ENCODE results near the gene CAMTA1.

CAMTA1 gene

DNA sequence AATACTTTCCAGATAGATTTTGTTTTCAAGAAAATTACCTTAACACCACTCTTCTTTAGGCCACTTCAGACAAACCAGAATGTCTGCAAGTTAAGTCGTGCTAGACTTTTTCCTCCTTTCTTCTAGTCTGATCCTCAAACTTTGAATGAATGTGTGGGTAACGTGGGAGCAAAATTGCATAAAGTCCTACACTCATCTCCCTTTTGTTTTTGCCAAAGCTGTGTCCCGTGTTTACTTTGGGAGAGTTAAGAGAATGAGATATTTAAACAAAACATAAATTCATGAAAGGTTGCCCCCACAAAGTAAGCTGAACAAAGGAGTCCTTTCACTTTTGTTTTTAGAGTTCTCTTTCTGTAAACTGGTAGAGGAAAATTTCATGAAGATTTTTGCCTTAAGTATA is 969.0 kb downstream of the CAMTA1 start:
- TF ChIP-seq SNAI2 (CRISPR knock-in tag; IDR thresholded peaks at IDR 0.05): no peak
- no peak for TF ChIP-seq ZFP30 (CRISPR knock-in tag; IDR thresholded peaks at IDR 0.05)
- TF ChIP-seq, protein P1, sequence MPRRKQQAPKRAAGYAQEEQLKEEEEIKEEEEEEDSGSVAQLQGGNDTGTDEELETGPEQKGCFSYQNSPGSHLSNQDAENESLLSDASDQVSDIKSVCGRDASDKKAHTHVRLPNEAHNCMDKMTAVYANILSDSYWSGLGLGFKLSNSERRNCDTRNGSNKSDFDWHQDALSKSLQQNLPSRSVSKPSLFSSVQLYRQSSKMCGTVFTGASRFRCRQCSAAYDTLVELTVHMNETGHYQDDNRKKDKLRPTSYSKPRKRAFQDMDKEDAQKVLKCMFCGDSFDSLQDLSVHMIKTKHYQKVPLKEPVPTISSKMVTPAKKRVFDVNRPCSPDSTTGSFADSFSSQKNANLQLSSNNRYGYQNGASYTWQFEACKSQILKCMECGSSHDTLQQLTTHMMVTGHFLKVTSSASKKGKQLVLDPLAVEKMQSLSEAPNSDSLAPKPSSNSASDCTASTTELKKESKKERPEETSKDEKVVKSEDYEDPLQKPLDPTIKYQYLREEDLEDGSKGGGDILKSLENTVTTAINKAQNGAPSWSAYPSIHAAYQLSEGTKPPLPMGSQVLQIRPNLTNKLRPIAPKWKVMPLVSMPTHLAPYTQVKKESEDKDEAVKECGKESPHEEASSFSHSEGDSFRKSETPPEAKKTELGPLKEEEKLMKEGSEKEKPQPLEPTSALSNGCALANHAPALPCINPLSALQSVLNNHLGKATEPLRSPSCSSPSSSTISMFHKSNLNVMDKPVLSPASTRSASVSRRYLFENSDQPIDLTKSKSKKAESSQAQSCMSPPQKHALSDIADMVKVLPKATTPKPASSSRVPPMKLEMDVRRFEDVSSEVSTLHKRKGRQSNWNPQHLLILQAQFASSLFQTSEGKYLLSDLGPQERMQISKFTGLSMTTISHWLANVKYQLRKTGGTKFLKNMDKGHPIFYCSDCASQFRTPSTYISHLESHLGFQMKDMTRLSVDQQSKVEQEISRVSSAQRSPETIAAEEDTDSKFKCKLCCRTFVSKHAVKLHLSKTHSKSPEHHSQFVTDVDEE (CRISPR knock-in tag; IDR thresholded peaks at IDR 0.05): no peak
- TF ChIP-seq, protein P2, sequence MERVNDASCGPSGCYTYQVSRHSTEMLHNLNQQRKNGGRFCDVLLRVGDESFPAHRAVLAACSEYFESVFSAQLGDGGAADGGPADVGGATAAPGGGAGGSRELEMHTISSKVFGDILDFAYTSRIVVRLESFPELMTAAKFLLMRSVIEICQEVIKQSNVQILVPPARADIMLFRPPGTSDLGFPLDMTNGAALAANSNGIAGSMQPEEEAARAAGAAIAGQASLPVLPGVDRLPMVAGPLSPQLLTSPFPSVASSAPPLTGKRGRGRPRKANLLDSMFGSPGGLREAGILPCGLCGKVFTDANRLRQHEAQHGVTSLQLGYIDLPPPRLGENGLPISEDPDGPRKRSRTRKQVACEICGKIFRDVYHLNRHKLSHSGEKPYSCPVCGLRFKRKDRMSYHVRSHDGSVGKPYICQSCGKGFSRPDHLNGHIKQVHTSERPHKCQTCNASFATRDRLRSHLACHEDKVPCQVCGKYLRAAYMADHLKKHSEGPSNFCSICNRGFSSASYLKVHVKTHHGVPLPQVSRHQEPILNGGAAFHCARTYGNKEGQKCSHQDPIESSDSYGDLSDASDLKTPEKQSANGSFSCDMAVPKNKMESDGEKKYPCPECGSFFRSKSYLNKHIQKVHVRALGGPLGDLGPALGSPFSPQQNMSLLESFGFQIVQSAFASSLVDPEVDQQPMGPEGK (CRISPR knock-in tag; IDR thresholded peaks at IDR 0.05; ENCODE audit: borderline replicate concordance): no peak
- no peak for TF ChIP-seq ISL1 (CRISPR knock-in tag; IDR thresholded peaks at IDR 0.05)
- TF ChIP-seq ESRRG (CRISPR knock-in tag; IDR thresholded peaks at IDR 0.05): no peak
- TF ChIP-seq, protein P3, sequence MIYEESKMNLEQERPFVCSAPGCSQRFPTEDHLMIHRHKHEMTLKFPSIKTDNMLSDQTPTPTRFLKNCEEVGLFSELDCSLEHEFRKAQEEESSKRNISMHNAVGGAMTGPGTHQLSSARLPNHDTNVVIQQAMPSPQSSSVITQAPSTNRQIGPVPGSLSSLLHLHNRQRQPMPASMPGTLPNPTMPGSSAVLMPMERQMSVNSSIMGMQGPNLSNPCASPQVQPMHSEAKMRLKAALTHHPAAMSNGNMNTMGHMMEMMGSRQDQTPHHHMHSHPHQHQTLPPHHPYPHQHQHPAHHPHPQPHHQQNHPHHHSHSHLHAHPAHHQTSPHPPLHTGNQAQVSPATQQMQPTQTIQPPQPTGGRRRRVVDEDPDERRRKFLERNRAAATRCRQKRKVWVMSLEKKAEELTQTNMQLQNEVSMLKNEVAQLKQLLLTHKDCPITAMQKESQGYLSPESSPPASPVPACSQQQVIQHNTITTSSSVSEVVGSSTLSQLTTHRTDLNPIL (CRISPR knock-in tag; IDR thresholded peaks at IDR 0.05; ENCODE audit: low read depth): no peak
- no peak for TF ChIP-seq ZC3H10 (CRISPR knock-in tag; IDR thresholded peaks at IDR 0.05)
- no peak for TF ChIP-seq ARNTL (CRISPR knock-in tag; IDR thresholded peaks at IDR 0.05; ENCODE audit: borderline replicate concordance, low read depth)
- no peak for TF ChIP-seq OSR1 (CRISPR knock-in tag; IDR thresholded peaks at IDR 0.05)
- TF ChIP-seq ZNF8 (CRISPR knock-in tag; IDR thresholded peaks at IDR 0.05): no peak
- no peak for TF ChIP-seq RARB (CRISPR knock-in tag; IDR thresholded peaks at IDR 0.05)
- TF ChIP-seq GLIS3 (CRISPR knock-in tag; IDR thresholded peaks at IDR 0.05): no peak
- TF ChIP-seq CSDC2 (CRISPR knock-in tag; IDR thresholded peaks at IDR 0.05): no peak
- TF ChIP-seq, protein P4, sequence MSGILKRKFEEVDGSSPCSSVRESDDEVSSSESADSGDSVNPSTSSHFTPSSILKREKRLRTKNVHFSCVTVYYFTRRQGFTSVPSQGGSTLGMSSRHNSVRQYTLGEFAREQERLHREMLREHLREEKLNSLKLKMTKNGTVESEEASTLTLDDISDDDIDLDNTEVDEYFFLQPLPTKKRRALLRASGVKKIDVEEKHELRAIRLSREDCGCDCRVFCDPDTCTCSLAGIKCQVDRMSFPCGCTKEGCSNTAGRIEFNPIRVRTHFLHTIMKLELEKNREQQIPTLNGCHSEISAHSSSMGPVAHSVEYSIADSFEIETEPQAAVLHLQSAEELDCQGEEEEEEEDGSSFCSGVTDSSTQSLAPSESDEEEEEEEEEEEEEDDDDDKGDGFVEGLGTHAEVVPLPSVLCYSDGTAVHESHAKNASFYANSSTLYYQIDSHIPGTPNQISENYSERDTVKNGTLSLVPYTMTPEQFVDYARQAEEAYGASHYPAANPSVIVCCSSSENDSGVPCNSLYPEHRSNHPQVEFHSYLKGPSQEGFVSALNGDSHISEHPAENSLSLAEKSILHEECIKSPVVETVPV (CRISPR knock-in tag; IDR thresholded peaks at IDR 0.05): no peak
- no peak for TF ChIP-seq PPARA (CRISPR knock-in tag; IDR thresholded peaks at IDR 0.05; ENCODE audit: borderline replicate concordance)
- TF ChIP-seq TCF4 (CRISPR knock-in tag; IDR thresholded peaks at IDR 0.05; ENCODE audit: borderline replicate concordance): no peak
- no peak for TF ChIP-seq ZNF565 (CRISPR knock-in tag; conservative IDR thresholded peaks at IDR 0.05; ENCODE audit: low read depth)
- ATAC-seq: no peak

DNA sequence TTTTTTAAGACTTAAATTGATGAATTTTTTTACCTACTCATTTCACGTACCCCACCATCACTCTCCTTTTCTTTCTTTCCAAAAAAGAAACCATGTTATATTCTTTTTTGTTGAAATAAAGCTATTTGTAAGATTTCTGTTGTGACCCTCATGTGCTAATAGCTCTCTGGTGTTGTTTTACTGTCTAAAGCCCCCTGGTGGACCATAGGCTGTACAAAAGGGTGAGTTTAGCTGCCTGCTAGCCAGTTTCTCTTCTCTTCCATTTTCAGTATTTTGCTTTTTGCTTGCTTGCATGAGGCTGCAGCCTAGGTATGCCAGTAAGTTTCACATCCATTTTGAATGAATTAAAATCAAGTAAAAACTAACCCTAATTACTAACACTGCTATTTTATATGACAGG is 970.2 kb downstream of the CAMTA1 start:
- peak; percentile 75 for ATAC-seq

More for the DNA sequence above, 970.2 kb downstream of the CAMTA1 start:
- TF ChIP-seq RARB (CRISPR knock-in tag; IDR thresholded peaks at IDR 0.05): no peak
- no peak for TF ChIP-seq ZNF70 (CRISPR knock-in tag; IDR thresholded peaks at IDR 0.05)
- no peak for TF ChIP-seq ZFP30 (CRISPR knock-in tag; IDR thresholded peaks at IDR 0.05)
- TF ChIP-seq ZNF8 (CRISPR knock-in tag; IDR thresholded peaks at IDR 0.05): no peak
- TF ChIP-seq, protein P4 (CRISPR knock-in tag; IDR thresholded peaks at IDR 0.05): no peak
- TF ChIP-seq, protein P2 (CRISPR knock-in tag; IDR thresholded peaks at IDR 0.05; ENCODE audit: borderline replicate concordance): no peak
- TF ChIP-seq CSDC2 (CRISPR knock-in tag; IDR thresholded peaks at IDR 0.05): no peak
- no peak for TF ChIP-seq OSR1 (CRISPR knock-in tag; IDR thresholded peaks at IDR 0.05)
- no peak for TF ChIP-seq ESRRG (CRISPR knock-in tag; IDR thresholded peaks at IDR 0.05)
- no peak for TF ChIP-seq BACH2 (CRISPR knock-in tag; IDR thresholded peaks at IDR 0.05; ENCODE audit: borderline replicate concordance)
- TF ChIP-seq, protein P1 (CRISPR knock-in tag; IDR thresholded peaks at IDR 0.05): no peak
- no peak for TF ChIP-seq GLIS3 (CRISPR knock-in tag; IDR thresholded peaks at IDR 0.05)
- no peak for TF ChIP-seq ZNF565 (CRISPR knock-in tag; conservative IDR thresholded peaks at IDR 0.05; ENCODE audit: low read depth)
- TF ChIP-seq ZFP3 (CRISPR knock-in tag; IDR thresholded peaks at IDR 0.05): no peak
- no peak for TF ChIP-seq ISL1 (CRISPR knock-in tag; IDR thresholded peaks at IDR 0.05)
- no peak for TF ChIP-seq PPARA (CRISPR knock-in tag; IDR thresholded peaks at IDR 0.05; ENCODE audit: borderline replicate concordance)
- no peak for TF ChIP-seq TOX (CRISPR knock-in tag; IDR thresholded peaks at IDR 0.05; ENCODE audit: borderline replicate concordance)
